Posterior vena cava (tissue), 2 donors: Measurements from ENCODE around the gene IPMK. TPM values are rescaled to one million over a fixed set of nuclear protein-coding genes. Genes with fewer than 3 reads are reported as not detected.
"Not testable (repeated sequence)": the region's sequence is repeated elsewhere in the genome, so short reads cannot be mapped to it uniquely, and the experiment has no call there.

Source experiments
- DNase-seq: peaks from one replicate; pipeline ENCODE4 v3.0.0-alpha.2; 2020; ENCODE audit warnings: low spot score
- intact Hi-C, 2 donors: fragments of 100-400 bp; cut with DNase I; formaldehyde crosslinking; loops; one replicate each; pipeline versions ENCODE4 v1.14.1 to v1.14.2; 2022 to 2023
- total RNA-seq, 2 donors: library from RNA; stranded (reverse); fragmentation: NEBNext Ultra II Directional; extraction: Animal tissue kit (Norgen Biotek cat#: 25700); gene quantifications; one replicate each; pipeline ENCODE4 v1.2.1, GENCODE V29; 2021
- donor health status: DM: yes; HTN: yes; CAD: no.
- donor health status: DM: yes; HTN: yes; CAD: no.

Gene IPMK
- total RNA-seq, 2 donors from 2014 or later, result 5.0 to 5.4 TPM

DNA sequence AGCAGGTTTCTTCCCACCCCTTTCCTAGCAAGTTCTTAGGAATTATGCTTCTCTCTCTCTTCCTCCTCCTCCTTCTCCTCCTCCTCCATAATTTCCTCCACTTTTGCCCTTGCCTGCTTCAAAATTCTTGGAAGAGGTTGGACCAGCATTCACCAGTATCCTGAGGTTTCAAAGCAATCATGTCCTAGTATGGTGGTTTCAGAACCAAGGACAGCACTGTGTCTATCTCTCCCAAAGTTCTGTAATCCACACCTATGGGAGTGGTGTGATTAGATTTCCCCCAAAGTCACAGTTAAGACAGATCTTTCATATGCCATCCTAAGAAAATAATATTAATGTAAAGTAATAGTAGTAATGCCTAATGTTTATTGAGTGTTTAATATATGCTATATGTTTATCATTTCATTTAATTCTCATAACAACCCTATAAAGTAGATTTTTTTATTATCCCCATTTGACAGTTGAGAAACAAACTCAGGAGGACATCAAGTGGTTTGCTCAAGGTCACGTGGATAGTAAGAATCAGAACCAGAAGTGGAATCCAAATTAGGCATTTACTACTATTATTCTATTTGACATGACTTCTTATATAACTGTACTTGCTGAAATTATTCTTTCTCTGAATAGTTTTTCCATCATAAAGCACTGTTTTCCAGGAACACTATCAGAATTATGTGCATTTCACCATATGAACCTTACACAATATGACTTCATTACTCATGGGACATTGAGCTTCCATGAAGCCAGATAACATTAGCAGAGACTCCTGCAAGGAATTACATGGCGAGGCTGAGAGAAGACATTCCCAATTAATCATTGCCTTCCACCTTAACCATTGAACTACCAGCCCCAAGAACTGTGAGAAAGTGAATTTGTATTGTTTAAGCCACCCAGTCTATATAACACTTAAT is 91.4 kb downstream of the IPMK start:
- DNase-seq, result no peak
- intact Hi-C loops, result loop anchor here in 1 of 2 donors (5.0 kb wide), 1 partner anchor 116 kb away; no protein-coding TSS in a partner anchor

DNA sequence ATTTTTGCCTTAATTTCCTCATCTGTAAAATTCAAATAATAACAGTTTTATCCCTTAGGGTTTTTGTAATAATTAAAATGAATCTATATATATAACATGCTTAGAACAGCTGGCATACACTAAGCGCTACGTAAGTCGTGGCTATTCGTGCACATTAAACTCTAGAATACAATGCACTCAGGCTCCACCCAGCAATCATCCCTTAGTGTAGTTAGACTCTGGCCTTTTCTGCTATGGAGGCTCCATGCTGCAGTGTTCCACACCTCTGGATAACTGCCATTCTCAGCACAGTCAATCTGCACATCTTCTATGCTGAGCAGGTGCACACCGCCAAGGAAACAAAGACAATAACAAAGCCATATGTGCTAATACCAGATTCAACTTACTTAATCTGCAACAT is 92.9 kb downstream of the IPMK start:
- intact Hi-C loops, result loop anchor here in 1 of 2 donors (5.0 kb wide), 1 partner anchor 117 kb away; no protein-coding TSS in a partner anchor

DNA sequence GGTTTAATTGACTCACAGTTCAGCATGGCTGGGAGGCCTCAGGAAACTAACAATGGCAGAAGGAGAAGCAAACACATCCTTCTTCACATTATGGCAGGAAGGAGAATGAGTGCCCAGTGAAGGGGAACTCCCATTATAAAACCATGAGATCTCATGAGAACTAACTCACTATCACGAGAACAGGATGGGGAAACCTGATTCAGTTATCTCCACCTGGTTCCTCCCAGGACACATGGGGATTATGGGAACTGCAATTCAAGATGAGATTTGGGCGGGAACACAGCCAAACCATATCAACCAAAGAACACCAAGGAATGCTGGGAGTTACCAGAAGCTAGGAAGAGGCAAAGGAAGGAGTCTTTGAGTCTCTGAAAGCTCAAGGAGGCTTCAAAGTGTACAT is 94.3 kb downstream of the IPMK start:
- no peak for DNase-seq
- intact Hi-C loops, result no loop called here

More for the DNA sequence above, 92.9 kb downstream of the IPMK start:
- DNase-seq, result no peak

DNA sequence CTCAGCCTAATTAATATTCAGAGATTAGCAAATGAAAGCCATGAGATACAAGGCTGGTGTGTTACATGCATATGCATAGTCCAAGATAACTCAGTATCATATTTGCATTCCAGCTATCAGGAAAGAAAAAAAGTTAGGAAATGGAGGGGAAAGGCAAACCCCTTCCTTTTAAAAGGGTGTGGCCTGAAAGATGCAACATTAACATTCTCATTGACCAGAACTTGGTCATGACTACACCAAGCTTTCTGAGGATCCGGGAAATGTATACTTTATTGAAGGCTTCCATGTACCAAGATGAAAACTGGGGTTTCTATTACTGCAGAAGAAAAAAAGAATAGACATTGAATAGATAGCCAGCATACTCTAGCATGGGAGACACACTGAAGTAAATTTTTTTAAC is 96.5 kb downstream of the IPMK start:
- intact Hi-C loops, result no loop called here
- no peak for DNase-seq

DNA sequence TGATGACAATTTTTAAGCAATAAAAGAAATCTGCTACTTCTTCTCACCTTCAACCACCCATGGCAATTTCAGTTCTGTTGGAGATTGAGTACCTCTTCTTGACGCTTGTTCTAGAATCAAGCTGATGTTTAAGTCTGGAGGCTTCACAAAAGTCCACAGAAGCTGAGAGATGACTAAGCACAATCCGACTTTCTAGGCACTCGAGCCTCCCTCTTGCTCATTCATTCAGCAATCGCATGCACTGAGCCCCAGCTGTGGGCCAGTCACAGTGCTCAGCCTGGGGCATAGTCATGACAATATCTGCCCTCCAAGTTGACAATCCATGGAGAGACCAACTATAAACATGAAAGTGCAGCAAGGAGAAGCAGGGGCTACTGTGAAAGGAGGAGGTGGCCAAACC is 103.2 kb downstream of the IPMK start:
- no peak for DNase-seq
- intact Hi-C loops, result no loop called here

DNA sequence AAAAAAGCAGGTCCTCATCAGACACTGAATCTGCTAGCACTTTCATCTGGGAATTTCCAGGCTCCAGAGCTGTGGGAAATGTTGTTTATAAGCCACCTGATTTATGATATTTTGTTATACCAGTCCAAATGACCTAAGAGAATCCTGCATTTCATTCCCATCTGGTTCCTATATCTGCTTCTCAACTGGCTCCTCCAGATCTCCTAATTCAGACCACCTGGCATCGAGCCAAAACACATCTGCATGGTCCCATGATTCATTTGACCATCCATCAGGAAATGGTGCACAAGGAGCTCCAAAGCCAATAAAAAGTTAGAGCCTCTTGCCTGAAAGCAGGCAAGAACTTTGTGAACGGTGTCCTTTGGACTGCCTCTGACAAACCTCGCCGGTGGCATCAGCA is 108.9 kb downstream of the IPMK start:
- DNase-seq, result no peak

DNA sequence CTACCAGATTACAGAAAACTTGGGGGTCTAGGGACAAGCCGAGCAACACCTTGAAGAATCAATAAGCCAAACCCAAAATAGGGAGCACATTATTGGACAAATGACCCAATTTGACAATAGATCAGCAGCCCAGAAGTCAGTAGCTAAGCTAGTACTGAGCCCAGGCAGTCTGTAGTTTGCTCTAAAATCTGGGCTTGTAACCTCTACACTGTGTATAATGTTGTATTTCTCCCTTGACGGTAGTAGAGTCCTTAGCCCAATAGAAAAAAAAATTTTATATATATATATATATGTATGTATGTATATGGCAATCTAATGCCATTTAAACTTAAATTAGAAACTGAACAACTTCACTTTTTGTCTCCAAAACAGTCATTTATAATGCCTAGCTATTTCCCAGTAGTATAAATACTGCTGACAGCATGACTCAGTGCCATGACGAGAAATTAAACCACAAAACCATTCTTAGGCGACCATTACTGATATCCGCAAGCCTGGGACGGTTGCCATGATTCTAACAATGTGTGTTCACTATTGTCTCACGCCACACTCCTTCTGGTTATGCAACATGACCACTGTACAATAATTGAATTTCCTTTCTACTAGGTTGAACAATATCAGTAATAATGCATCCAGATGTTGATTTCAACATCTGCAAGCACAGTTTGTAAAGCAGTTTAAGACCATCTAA is 110.5 kb downstream of the IPMK start:
- intact Hi-C loops, result no loop called here
- no peak for DNase-seq

More for the DNA sequence above, 108.9 kb downstream of the IPMK start:
- intact Hi-C loops, result no loop called here

DNA sequence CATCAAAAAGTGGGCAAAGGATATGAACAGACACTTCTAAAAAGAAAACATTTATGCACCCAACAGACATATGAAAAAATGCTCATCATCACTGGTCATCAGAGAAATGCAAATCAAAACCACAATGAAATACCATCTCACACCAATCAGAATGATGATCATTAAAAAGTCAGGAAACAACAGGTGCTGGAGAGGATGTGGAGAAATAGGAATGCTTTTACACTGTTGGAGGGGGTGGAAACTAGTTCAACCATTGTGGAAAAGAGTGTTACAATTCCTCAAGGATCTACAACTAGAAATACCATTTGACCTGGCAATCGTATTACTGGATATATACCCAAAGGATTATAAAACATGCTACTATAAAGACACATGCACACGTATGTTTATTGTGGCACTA is 111.8 kb downstream of the IPMK start:
- intact Hi-C loops, DNase-seq: not testable (repeated sequence)

DNA sequence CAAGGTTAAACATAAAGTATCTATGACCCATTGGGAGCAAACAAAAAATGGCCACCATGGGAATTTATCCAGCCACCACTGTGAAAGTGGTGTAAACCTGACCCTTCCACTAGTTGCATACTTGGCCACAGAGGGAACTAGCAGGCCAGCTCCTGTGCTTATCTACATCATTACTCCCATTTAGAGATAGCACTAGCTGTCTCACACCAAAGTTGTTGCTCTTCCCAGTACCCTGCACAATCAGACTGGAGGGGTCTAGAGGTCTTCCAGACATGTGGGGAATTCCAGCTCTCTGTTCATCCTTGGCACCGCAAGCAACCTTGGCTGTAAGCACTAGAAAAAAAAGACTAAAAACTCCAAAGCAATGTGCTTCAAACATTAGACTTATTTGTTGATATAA is 113.9 kb downstream of the IPMK start:
- intact Hi-C loops, result no loop called here
- DNase-seq, result no peak

DNA sequence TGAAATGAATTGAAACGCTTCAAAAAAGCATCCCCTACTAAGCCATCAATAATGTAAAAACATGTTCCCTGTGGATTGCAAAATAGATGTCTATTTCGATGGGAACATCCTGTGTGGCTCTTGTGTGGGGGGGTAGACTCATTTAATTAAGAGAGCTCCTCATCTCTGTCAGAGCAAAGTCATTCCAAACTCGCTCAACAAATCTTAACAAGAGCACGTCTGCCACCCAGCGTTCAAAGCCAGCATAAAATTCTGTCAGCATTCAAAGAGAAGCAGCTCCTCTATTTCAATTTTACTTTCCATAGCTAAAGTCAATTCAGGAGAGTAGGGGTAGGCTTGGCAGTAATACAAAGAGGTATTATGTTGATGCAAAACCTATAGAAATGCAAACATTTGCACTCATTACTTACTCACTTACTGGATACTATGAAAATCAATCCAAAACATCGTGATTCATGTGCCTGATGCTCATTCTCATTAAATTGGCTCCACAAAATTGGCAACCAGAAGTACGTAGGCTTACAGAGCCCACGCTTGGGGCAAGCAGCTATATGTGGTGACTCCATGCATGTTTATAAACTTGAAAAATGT is 114.9 kb downstream of the IPMK start:
- no peak for DNase-seq
- intact Hi-C loops, result no loop called here

DNA sequence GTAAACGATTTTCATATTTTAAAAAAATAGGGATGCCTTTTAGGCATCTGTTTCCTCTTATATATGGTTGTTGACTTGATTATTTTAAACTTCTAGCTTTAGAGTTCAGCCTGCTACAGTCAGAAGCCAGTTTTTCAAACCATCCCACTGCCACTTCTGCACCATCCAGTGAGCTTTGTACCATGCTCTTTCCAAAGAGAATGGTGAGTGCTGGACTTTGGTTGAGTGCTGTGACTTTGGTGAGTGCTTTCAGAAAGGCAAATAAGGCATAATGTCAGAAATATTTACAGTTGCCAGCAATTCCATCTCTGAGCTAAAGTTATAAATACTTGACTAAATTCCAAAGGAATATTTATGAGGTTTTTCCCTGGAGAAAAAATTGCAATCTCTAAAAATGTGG is 117.4 kb downstream of the IPMK start:
- intact Hi-C loops, result no loop called here
- DNase-seq, result no peak

DNA sequence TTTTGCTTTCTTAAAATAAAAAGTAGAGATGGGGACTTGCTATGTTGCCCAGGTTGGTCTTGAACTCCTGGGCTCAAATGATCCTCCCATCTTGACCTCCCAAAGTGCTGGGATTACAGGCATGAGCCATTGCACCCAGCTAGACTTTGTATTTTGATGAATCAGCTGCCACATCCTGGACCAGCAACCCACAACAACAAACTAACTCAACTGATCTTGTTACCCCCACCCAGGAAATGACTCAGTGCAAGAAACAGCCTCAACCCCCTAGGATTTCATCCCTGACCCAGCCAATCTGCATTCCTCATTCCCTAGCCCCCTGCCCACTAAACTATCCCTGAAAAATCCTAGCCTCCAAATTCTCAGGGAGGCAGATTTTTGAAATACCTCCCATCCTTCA is 123.8 kb downstream of the IPMK start:
- no peak for DNase-seq
- intact Hi-C loops, result no loop called here

Other genes with a start within 250 kb of the IPMK start
- 10 to 100 TPM; 38.4 to 47.5 TPM for gene CISD1, start 1.3 kb upstream of the IPMK start, total RNA-seq
- gene UBE2D1, start 67.1 kb upstream of the IPMK start, total RNA-seq, result 10 to 100 TPM; 13.0 to 21.3 TPM
- 10 to 100 TPM; 19.4 to 21.9 TPM for gene TFAM, start 117.5 kb upstream of the IPMK start, total RNA-seq
- 10 to 100 TPM; 28.5 to 46.5 TPM for gene BICC1, start 245.0 kb upstream of the IPMK start, total RNA-seq